Measurements from ENCODE around the gene OPRM1. TPM values are rescaled to one million over a fixed set of nuclear protein-coding genes. Genes with fewer than 3 reads are reported as not detected.
"Not testable (repeated sequence)": the region's sequence is repeated elsewhere in the genome, so short reads cannot be mapped to it uniquely, and the experiment has no call there.

The OPRM1 gene
- total RNA-seq, 1 donor from 2014 or later = not detected

DNA sequence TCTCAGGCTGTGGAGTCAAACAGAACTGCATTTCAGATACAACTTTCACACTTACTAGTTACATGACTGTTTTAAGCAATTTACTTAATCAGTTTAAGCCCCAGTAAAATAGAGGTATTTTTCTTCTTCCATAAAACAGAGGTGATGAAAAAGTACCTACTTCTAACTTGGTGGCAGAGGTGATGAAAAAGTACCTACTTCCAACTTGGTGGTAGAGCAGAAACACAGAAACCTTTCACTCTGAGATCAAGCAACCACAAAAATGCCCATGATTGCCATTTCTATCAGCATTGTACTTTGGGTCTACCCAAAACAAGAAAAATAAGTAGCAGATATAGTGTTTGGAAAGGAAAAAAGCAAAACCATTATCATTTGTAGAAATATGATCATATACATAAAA is 148.7 kb downstream of the OPRM1 start:
- Histone ChIP-seq H3K27ac (ENCODE audit: low read depth, low read length) (no peak overlapping the region), H3K9ac (ENCODE audit: low read depth in 1 of 3, low read length in 3 of 3) (no peak overlapping the region), H3K27me3 (ENCODE audit: control insufficient read depth in 3 of 3, insufficient read depth in 3 of 3, low read length in 3 of 3) (no peaks in the 10 kb centered on the region), H3K4me3 (ENCODE audit: low read length in 3 of 3) (no peak overlapping the region), H3K36me3 (ENCODE audit: control insufficient read depth in 3 of 3, insufficient read depth in 3 of 3, low read length in 3 of 3) (no peaks in the 10 kb centered on the region), H3K4me1 (ENCODE audit: control insufficient read depth in 3 of 3, insufficient read depth in 3 of 3, low read length in 3 of 3) (no peaks in the 10 kb centered on the region), H3K9me3 (ENCODE audit: control insufficient read depth in 3 of 3, low read length in 3 of 3) (no peaks in the 10 kb centered on the region)

DNA sequence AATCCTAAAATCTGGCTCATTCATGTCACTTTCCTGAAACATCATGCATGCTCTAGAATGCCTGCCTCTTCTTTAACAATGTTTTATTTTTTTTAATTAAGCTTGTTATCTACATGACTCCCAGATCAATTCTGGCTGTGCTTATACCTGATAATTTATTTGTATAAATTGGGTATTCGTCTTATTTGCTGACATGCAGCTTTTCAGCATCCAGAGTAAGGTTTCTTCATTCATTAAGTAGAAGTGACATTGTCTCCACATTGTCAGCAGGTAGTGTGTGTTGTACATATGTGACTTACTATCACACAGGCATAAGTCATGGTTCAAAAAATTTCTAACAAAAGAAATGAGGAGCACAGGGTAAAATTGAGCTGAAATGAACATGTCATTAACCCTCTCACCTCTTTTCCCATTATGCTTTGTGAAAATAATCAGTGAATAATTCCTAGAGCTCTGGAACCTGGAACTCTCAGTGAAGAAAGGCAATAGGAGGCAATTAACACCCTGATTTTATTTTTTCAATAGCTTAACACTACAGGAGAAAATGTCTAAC is 157.4 kb downstream of the OPRM1 start:
- Histone ChIP-seq H3K9ac (ENCODE audit: low read depth in 1 of 3, low read length in 3 of 3) (no peak overlapping the region), H3K4me3 (ENCODE audit: low read length in 3 of 3) (no peak overlapping the region), H3K27me3 (ENCODE audit: control insufficient read depth in 3 of 3, insufficient read depth in 3 of 3, low read length in 3 of 3) (no peaks in the 10 kb centered on the region), H3K4me1 (ENCODE audit: control insufficient read depth in 3 of 3, insufficient read depth in 3 of 3, low read length in 3 of 3) (no peaks in the 10 kb centered on the region), H3K9me3 (ENCODE audit: control insufficient read depth in 3 of 3, low read length in 3 of 3) (no peaks in the 10 kb centered on the region), H3K27ac (ENCODE audit: low read depth, low read length) (no peak overlapping the region), H3K36me3 (ENCODE audit: control insufficient read depth in 3 of 3, insufficient read depth in 3 of 3, low read length in 3 of 3) (no peaks in the 10 kb centered on the region)

- Histone ChIP-seq H3K4me3 (ENCODE audit: low read length in 3 of 3) (no peak overlapping the region), H3K9ac (ENCODE audit: low read depth in 1 of 3, low read length in 3 of 3) (no peak overlapping the region), H3K27me3 (ENCODE audit: control insufficient read depth in 3 of 3, insufficient read depth in 3 of 3, low read length in 3 of 3) (no peaks in the 10 kb centered on the region), H3K27ac (ENCODE audit: low read depth, low read length) (no peak overlapping the region), H3K9me3 (ENCODE audit: control insufficient read depth in 3 of 3, low read length in 3 of 3) (no peaks in the 10 kb centered on the region), H3K36me3 (ENCODE audit: control insufficient read depth in 3 of 3, insufficient read depth in 3 of 3, low read length in 3 of 3) (no peaks in the 10 kb centered on the region), H3K4me1 (ENCODE audit: control insufficient read depth in 3 of 3, insufficient read depth in 3 of 3, low read length in 3 of 3) (no peaks in the 10 kb centered on the region)
These were observed 158.3 kb downstream of the OPRM1 start for GRCh38 chr6:154197196-154197860.

GRCh38 chr6:154201688-154202087 is 162.6 kb downstream of the OPRM1 start:
- H3K9me3 ChIP-seq (ENCODE audit: control insufficient read depth in 3 of 3, low read length in 3 of 3); H3K9ac ChIP-seq (ENCODE audit: low read depth in 1 of 3, low read length in 3 of 3); H3K4me3 ChIP-seq (ENCODE audit: low read length in 3 of 3); H3K36me3 ChIP-seq (ENCODE audit: control insufficient read depth in 3 of 3, insufficient read depth in 3 of 3, low read length in 3 of 3); H3K27me3 ChIP-seq (ENCODE audit: control insufficient read depth in 3 of 3, insufficient read depth in 3 of 3, low read length in 3 of 3); H3K4me1 ChIP-seq (ENCODE audit: control insufficient read depth in 3 of 3, insufficient read depth in 3 of 3, low read length in 3 of 3): not testable (repeated sequence)
- H3K27ac ChIP-seq (ENCODE audit: low read depth, low read length) = peak overlapping the region; percentile 60

DNA sequence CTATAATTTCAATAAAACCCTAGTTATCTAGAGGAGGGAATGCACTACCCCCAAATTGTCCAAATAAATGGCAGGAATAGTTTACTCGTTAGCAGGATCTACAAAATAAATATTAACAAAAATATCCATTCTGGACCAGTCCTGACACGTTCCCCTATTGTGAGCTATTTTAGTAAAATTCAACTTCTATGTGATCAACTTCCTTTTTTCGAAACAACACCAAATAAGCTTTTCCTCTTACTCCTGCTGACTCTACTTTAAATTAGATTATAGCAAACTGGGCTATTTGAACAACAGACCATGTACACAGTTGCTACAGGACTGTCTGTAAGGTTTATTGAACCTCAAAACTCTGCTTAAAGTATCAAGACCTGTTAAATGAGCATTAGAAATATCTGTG is 163.3 kb downstream of the OPRM1 start:
- Histone ChIP-seq H3K27me3 (ENCODE audit: control insufficient read depth in 3 of 3, insufficient read depth in 3 of 3, low read length in 3 of 3) (no peaks in the 10 kb centered on the region), H3K27ac (ENCODE audit: low read depth, low read length) (peak overlapping the region; percentile 60), H3K9me3 (ENCODE audit: control insufficient read depth in 3 of 3, low read length in 3 of 3) (no peaks in the 10 kb centered on the region), H3K36me3 (ENCODE audit: control insufficient read depth in 3 of 3, insufficient read depth in 3 of 3, low read length in 3 of 3) (no peaks in the 10 kb centered on the region), H3K4me1 (ENCODE audit: control insufficient read depth in 3 of 3, insufficient read depth in 3 of 3, low read length in 3 of 3) (no peaks in the 10 kb centered on the region), H3K9ac (ENCODE audit: low read depth in 1 of 3, low read length in 3 of 3) (no peak overlapping the region), H3K4me3 (ENCODE audit: low read length in 3 of 3) (no peak overlapping the region)

- Histone ChIP-seq H3K9me3 (ENCODE audit: control insufficient read depth in 3 of 3, low read length in 3 of 3) (no peaks in the 10 kb centered on the region), H3K27me3 (ENCODE audit: control insufficient read depth in 3 of 3, insufficient read depth in 3 of 3, low read length in 3 of 3) (no peaks in the 10 kb centered on the region), H3K4me1 (ENCODE audit: control insufficient read depth in 3 of 3, insufficient read depth in 3 of 3, low read length in 3 of 3) (no peaks in the 10 kb centered on the region), H3K36me3 (ENCODE audit: control insufficient read depth in 3 of 3, insufficient read depth in 3 of 3, low read length in 3 of 3) (no peaks in the 10 kb centered on the region), H3K27ac (ENCODE audit: low read depth, low read length) (no peak overlapping the region), H3K4me3 (ENCODE audit: low read length in 3 of 3) (no peak overlapping the region), H3K9ac (ENCODE audit: low read depth in 1 of 3, low read length in 3 of 3) (no peak overlapping the region)
These were observed 163.9 kb downstream of the OPRM1 start for GRCh38 chr6:154202958-154203357.

- Histone ChIP-seq H3K9ac (ENCODE audit: low read depth in 1 of 3, low read length in 3 of 3) (no peak overlapping the region), H3K4me1 (ENCODE audit: control insufficient read depth in 3 of 3, insufficient read depth in 3 of 3, low read length in 3 of 3) (no peaks in the 10 kb centered on the region), H3K27ac (ENCODE audit: low read depth, low read length) (no peak overlapping the region), H3K36me3 (ENCODE audit: control insufficient read depth in 3 of 3, insufficient read depth in 3 of 3, low read length in 3 of 3) (no peaks in the 10 kb centered on the region), H3K4me3 (ENCODE audit: low read length in 3 of 3) (no peak overlapping the region), H3K27me3 (ENCODE audit: control insufficient read depth in 3 of 3, insufficient read depth in 3 of 3, low read length in 3 of 3) (no peaks in the 10 kb centered on the region), H3K9me3 (ENCODE audit: control insufficient read depth in 3 of 3, low read length in 3 of 3) (no peaks in the 10 kb centered on the region)
These were observed 167.1 kb downstream of the OPRM1 start for GRCh38 chr6:154206141-154206540.

- H3K36me3 ChIP-seq (ENCODE audit: control insufficient read depth in 3 of 3, insufficient read depth in 3 of 3, low read length in 3 of 3) = no peaks in the 10 kb centered on the region
- H3K9me3 ChIP-seq (ENCODE audit: control insufficient read depth in 3 of 3, low read length in 3 of 3) = no peaks in the 10 kb centered on the region
- no peaks in the 10 kb centered on the region for H3K4me1 ChIP-seq (ENCODE audit: control insufficient read depth in 3 of 3, insufficient read depth in 3 of 3, low read length in 3 of 3)
- H3K27me3 ChIP-seq (ENCODE audit: control insufficient read depth in 3 of 3, insufficient read depth in 3 of 3, low read length in 3 of 3) = no peaks in the 10 kb centered on the region
- no peak overlapping the region for H3K9ac ChIP-seq (ENCODE audit: low read depth in 1 of 3, low read length in 3 of 3)
- no peak overlapping the region for H3K4me3 ChIP-seq (ENCODE audit: low read length in 3 of 3)
- no peak overlapping the region for H3K27ac ChIP-seq (ENCODE audit: low read depth, low read length)
These were observed 168.0 kb downstream of the OPRM1 start for GRCh38 chr6:154206996-154207395.

GRCh38 chr6:154209555-154209954 is 170.5 kb downstream of the OPRM1 start:
- Histone ChIP-seq H3K27me3 (ENCODE audit: control insufficient read depth in 3 of 3, insufficient read depth in 3 of 3, low read length in 3 of 3) (no peaks in the 10 kb centered on the region), H3K36me3 (ENCODE audit: control insufficient read depth in 3 of 3, insufficient read depth in 3 of 3, low read length in 3 of 3) (no peaks in the 10 kb centered on the region), H3K9ac (ENCODE audit: low read depth in 1 of 3, low read length in 3 of 3) (no peak overlapping the region), H3K4me3 (ENCODE audit: low read length in 3 of 3) (no peak overlapping the region), H3K27ac (ENCODE audit: low read depth, low read length) (no peak overlapping the region), H3K9me3 (ENCODE audit: control insufficient read depth in 3 of 3, low read length in 3 of 3) (no peaks in the 10 kb centered on the region), H3K4me1 (ENCODE audit: control insufficient read depth in 3 of 3, insufficient read depth in 3 of 3, low read length in 3 of 3) (no peaks in the 10 kb centered on the region)

- Histone ChIP-seq H3K9me3 (ENCODE audit: control insufficient read depth in 3 of 3, low read length in 3 of 3) (no peaks in the 10 kb centered on the region), H3K27ac (ENCODE audit: low read depth, low read length) (no peak overlapping the region), H3K9ac (ENCODE audit: low read depth in 1 of 3, low read length in 3 of 3) (no peak overlapping the region), H3K4me3 (ENCODE audit: low read length in 3 of 3) (no peak overlapping the region), H3K4me1 (ENCODE audit: control insufficient read depth in 3 of 3, insufficient read depth in 3 of 3, low read length in 3 of 3) (no peaks in the 10 kb centered on the region), H3K27me3 (ENCODE audit: control insufficient read depth in 3 of 3, insufficient read depth in 3 of 3, low read length in 3 of 3) (no peaks in the 10 kb centered on the region), H3K36me3 (ENCODE audit: control insufficient read depth in 3 of 3, insufficient read depth in 3 of 3, low read length in 3 of 3) (no peaks in the 10 kb centered on the region)
These were observed 171.6 kb downstream of the OPRM1 start for GRCh38 chr6:154210678-154211077.

All from skeletal muscle tissue (tissue), 4 donors.